Measurements from ENCODE around the gene BANK1.

DNA sequence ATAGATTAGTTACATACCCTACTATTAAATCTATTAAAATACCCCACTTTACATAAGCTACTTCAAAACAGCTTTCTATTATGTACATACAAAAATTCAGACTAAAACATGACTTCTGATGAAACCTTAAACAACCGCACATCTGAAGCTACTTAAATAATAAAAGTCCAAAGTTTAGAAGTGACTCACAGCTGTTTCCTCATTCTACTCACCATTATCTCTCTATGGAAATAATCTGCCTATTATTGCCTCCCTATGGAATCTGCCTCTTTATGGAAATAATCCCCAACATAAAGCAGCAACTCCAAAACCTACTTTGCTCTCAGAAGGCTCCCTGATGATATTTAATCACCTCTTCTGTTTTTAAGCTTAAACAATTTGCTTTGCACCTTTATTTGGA lies 15.7 kb upstream of the BANK1 start:
- TF ChIP-seq CTCF (IDR thresholded peaks at IDR 0.05) (no peak), EZH2 (IDR thresholded peaks at IDR 0.05; ENCODE audit: borderline replicate concordance, insufficient read depth, low read depth, low read length, poor library complexity, severe bottlenecking) (no peak)

Data from B cell (primary cell).